EH (cell line): ENCODE results near the gene FCRL4.

Source experiments
- DNase-seq: peaks from one replicate; pipeline ENCODE4 v3.0.0-alpha.2; 2015; ENCODE audit warnings: low read depth

FCRL4 gene

DNA sequence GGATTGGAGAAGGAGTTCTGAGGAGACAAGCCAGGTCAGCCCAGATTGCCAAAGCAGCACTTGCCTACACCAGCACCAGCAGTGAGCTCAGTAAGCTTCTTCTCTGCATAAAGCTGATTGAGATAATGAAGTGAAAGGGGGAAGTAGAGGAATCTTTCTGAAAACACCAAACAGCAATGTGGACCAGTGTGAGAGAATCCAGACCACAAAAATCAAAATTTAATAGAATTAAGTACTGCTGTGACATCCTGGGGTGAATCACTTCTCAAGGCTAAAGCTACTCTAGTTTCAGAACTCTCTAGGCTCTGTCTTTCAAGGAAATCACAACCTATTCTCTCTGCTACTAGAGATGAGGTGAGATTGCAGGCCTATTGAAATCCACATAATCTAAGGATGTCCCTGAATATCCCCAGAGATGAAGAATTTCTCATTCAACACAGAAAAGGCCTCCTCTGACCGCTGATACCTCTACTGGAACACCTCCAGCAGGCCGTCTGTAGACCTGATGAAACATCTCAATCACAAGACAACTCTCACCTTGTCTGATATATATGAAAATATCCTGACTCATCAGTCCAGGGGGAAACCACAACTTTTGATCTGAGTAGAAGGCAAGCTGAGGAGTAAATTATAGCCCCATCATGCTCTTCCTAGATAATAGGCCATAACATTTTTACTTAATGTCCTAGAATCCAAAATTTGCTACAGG, at the start of gene FCRL4:
Gene FCRL4 (minus strand): TSS at position 127 of the 709 bp plus-strand sequence. CDS start 141 bp downstream, outside the sequence.
- DNase-seq = no peak

DNA sequence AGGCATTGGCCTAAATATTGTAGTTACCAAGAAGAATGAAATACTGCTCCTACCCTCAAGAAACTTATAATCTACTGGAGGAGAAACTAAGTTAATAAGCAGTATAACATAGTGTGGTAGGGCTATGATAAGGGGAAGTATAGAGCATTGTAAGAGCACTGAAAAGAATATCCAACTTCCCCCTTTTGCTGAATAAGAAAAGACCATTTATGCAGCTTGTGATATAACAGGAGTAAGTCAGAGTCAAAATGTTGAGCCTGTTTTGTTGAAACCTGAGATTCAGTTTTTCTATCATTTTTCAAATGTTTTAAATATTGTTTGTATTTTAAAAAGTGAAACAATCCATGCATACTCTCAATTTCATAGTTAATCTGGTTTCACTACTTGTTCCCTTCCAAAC, 48.3 kb upstream of the FCRL4 start:
- DNase-seq = no peak

GRCh38 chr1:157641177-157641576, 43.3 kb upstream of the FCRL4 start:
- no peak for DNase-seq

- DNase-seq = no peak
These were observed 41.9 kb upstream of the FCRL4 start for GRCh38 chr1:157639800-157640199.

DNA sequence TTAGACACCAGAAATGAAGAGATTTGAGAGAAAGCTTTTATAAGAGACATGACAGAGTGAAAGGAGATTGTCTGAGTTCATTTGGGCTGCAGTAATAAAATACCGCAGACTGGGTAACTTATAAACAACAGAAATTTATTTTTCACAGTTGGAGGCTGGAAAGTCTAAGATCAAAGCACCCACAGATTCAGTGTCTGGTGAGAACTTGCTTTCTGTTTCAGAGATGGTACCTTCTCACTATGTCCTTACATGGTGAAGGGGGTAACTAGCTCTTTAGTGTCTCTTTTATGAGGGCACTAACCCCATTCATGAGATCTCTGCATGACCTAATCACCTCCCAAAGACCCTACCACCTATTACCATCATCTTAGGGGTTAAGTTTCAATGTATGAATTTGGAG, 30.9 kb upstream of the FCRL4 start:
- DNase-seq = no peak

DNA sequence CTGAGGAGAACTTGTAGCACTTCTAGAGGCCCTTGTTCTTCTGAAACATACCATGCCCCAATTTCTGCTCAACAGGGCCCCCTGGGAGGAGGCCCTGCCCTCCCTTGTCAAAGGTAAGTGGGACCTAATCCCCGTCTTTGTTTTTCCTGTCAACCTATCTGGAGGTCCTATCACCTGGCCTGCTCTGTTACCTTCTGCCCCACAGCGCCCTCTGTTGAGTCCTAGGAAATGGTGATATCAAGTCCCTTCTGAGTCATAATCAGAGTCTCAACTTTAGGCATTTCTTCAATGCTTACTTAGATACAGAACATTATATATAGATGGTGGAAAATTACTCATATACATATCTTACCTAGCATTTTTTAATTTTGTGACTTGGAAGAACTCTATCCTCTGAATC, 28.2 kb upstream of the FCRL4 start:
- no peak for DNase-seq

DNA sequence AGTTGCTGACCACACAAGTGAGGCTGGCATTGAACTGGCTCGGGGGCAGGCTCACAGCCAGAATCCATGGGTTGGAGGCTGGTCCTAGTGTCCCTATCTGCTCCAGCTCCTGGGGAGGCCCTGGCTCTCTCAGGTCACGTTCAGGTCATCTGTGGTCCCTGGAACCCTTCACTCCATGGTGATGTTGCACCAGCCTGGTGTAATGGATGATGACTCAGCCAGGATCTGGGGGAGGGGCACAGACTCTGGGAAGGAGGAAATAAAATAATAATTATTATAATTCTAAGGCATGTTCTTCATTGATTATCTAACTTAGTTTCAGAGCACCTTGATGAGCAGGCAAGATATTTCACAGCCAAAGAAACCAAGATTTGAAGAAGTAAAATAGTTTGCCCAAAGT, 26.6 kb upstream of the FCRL4 start:
- no peak for DNase-seq

GRCh38 chr1:157622471-157622870, 24.6 kb upstream of the FCRL4 start:
- no peak for DNase-seq

GRCh38 chr1:157618190-157618589, 20.3 kb upstream of the FCRL4 start:
- DNase-seq = no peak

DNA sequence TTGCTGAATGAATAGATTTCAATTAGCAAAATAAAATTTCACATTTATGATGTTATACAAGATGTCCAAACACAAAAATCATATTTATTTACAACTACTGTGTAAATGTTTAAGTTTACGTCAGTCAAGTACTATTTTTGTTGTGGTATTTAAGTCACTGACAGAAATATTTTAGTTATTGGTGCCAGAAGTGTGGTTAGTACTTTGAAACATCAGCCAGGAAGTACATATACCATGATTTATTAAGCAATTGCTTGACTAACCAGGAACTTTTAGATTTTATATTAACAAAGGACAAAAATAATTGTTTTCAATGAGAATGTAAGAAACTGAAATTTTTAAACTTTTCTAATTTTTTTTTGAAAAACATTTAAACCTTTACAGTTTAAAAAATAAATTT, 2.4 kb upstream of the FCRL4 start:
- no peak for DNase-seq

- no peak for DNase-seq
These were observed 1.5 kb downstream of the FCRL4 start for GRCh38 chr1:157596384-157596783.

GRCh38 chr1:157595356-157595755, 2.5 kb downstream of the FCRL4 start:
- DNase-seq = no peak

- DNase-seq = no peak
These were observed 11.9 kb downstream of the FCRL4 start for GRCh38 chr1:157585984-157586383.

DNA sequence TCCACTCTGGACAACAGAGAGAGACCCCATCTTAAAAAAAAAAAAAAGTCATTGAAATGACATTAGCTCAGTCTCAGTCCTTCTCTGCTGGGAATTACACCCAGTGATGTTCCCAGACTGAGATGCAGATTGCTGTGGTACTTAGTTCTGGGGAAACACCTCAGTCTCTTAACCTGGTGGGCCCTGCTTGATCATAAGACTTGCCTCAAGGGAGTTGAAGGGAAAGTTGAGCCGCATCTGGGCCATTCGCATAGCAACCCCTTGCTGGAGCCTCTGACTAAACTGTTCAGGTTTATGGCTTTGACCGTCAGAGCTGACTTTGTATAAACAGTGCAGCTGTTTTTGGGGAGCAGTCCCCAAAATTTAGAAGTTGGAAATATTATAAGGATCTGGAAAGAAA, 13.4 kb downstream of the FCRL4 start:
- no peak for DNase-seq

DNA sequence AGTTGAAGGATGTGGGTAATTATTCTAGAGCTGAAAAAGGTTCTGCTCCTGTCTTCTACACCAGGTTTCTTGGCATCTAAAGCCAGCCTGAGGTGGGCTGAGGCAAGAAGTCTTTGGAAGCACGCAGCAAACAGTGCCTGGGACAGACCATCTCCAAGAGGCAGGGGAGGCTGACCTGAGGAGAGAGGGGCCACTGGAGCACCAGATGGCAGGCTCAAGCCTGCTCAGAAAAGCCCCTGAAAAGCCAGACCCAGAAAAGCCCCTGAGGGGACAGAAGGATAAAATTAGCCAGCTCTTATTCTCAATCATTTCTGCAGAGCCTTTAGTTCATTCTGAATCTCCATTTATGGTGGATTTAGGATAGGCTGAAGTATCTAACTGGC, 17.1 kb downstream of the FCRL4 start:
- no peak for DNase-seq

GRCh38 chr1:157580179-157580827, 17.6 kb downstream of the FCRL4 start:
- peak; percentile 59 for DNase-seq

DNA sequence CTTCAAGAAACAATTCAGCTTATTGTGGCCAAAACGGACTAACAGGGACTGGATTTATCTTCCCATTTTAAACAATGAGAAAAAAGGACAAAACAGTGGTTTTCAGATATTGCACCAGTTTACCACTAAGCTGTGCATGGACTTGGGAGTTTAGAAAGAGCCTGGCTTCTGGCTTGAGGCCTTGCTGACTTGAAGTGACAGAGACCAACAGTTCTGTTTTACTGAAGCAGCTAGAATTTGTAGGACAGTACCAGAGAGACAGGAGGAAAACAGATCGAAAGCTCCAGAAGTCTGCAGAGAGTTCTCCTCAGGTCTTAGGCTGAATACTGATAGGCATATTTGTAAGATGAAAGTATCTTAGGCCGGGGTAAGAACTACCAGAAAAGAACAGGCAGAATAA, 20.5 kb downstream of the FCRL4 start:
- DNase-seq = no peak

GRCh38 chr1:157575744-157576143, 22.1 kb downstream of the FCRL4 start:
- no peak for DNase-seq

- DNase-seq = no peak
These were observed 23.0 kb downstream of the FCRL4 start for GRCh38 chr1:157574836-157575235.

GRCh38 chr1:157566484-157567300, 31.2 kb downstream of the FCRL4 start:
- DNase-seq = no peak

DNA sequence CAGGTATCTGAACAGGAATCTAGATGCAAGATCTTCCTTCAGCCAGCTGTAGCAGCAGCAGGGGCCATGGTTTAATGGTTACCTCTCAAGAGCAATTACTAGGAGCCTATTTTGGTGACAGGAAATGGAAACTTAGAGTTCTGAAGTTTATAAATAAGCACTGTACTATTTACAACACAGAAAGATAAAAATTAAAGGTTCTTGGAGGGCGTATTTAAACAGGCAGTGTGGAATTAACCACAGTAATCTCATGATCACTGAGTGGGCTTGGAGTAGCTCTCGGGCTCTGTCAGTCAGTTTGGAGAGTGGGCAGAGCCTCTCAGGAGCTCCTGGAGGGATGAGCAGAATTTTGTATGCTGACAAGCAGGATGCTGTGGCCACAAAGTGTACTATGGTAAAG, 35.4 kb downstream of the FCRL4 start:
- DNase-seq = no peak

GRCh38 chr1:157558119-157558518, 39.8 kb downstream of the FCRL4 start:
- no peak for DNase-seq
